Measurements from ENCODE around the gene CCBE1.
A peak's percentile ranks its signal among the peaks of the same experiment; 100 is the strongest.

CCBE1 gene

DNA sequence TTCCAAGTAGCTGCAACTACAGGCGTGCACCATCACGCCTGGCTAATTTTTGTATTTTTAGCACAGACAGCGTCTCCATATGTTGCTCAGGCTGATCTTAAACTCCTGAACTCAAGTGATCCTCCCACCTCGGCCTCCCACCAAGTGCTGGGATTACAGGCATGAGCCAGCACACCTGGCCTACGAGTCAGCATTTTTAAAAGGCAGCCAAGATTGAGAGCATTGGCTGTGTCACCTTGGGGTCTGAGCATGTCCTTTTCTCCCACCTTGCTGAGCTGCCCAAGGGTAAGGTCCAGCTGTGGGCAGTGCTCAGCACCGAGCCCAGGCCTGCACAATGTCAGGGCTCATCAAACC lies 195.3 kb downstream of the CCBE1 start:
- no peak for TF ChIP-seq Cebpa-rat (IDR thresholded peaks at IDR 0.05)
- H3K27me3 ChIP-seq = no peaks in the 10 kb centered on the region
- no peak overlapping the region for H3K9ac ChIP-seq
- H3K36me3 ChIP-seq = no peaks in the 10 kb centered on the region
- peaks cover 0 to 8% (median 0%) of the 10 kb centered on the region in 10 experiments; a peak in 4 of 20 replicates for H3K4me1 ChIP-seq
- H3K27ac ChIP-seq = no peak overlapping the region
- H3K9me3 ChIP-seq (replicated peaks in 1 of 11) = peaks cover 6 to 27% (median 17%) of the 10 kb centered on the region in 11 experiments; a peak in 17 of 22 replicates
- no peak overlapping the region for H3K4me3 ChIP-seq
- peak overlapping the region in 5 of 11 experiments; percentile 7 to 38 (median 28); a peak in 4 of 22 replicates for H3K4me2 ChIP-seq
- no peaks in the 10 kb centered on the region for H4K20me1 ChIP-seq

DNA sequence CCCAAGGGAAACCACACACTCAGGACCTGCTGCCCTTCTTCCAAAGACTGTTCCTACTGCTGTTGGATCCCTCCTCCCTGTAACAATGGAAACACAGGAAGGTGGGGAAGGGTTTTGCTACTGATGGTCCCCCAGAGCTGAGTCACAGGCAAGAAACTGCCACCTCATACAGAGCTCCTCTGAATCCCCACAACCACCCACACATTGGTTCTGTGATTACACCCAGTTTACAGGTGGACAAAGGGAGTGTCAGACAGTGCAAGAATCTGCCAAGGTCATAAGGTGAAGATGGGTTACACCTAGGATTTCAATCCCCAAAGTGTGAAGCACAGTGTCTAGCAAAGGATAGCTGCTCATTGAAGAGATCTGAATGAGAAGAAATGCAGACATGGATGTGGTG lies 196.5 kb downstream of the CCBE1 start:
- H4K20me1 ChIP-seq = no peaks in the 10 kb centered on the region
- no peak overlapping the region for H3K4me3 ChIP-seq
- peaks cover 2 to 15% (median 11%) of the 10 kb centered on the region in 11 experiments; a peak in 15 of 22 replicates for H3K9me3 ChIP-seq (replicated peaks in 1 of 11)
- H3K27ac ChIP-seq = no peak overlapping the region
- no peak overlapping the region for H3K4me2 ChIP-seq
- H3K9ac ChIP-seq = no peak overlapping the region
- H3K36me3 ChIP-seq = no peaks in the 10 kb centered on the region
- no peaks in the 10 kb centered on the region for H3K27me3 ChIP-seq
- TF ChIP-seq Cebpa-rat (IDR thresholded peaks at IDR 0.05) = no peak
- peaks cover 0 to 8% (median 0%) of the 10 kb centered on the region in 10 experiments; a peak in 4 of 20 replicates for H3K4me1 ChIP-seq

DNA sequence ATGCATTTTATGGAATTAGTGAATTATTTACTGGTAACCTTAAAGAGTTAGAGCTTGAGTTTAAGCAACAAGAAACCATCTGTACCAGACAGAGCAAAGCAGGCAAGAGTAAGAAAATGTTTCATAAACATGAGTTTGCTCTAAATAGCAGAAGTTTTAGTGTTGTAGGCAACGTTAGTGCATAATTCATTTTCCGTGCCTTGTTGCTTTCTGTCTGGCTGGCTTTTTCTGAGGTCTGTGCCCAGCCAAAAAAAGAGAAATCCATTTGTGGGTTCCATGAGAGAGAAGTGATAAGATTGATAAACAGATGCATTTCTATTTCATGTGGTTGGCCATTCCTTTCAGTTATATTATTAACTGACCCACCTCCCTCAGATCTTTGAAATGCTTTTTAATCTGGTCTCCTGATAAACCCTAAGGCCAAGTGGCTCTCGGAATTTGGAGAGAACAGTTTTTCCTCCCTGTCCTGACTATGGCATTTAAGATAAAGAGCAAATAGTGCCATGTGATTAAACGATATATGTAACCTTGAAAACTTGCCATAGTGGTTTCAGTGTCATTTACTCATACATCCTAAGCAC lies 198.6 kb downstream of the CCBE1 start:
- Histone ChIP-seq H3K36me3 (no peaks in the 10 kb centered on the region), H3K4me3 (no peak overlapping the region), H3K27me3 (no peaks in the 10 kb centered on the region), H3K27ac (no peak overlapping the region), H4K20me1 (no peaks in the 10 kb centered on the region), H3K9me3 (replicated peaks in 1 of 11) (peaks cover 0 to 15% (median 10%) of the 10 kb centered on the region in 11 experiments; a peak in 10 of 22 replicates), H3K4me1 (peaks cover 0 to 8% (median 0%) of the 10 kb centered on the region in 10 experiments; a peak in 4 of 20 replicates), H3K9ac (no peak overlapping the region), H3K4me2 (no peak overlapping the region)
- no peak for TF ChIP-seq Cebpa-rat (IDR thresholded peaks at IDR 0.05)

DNA sequence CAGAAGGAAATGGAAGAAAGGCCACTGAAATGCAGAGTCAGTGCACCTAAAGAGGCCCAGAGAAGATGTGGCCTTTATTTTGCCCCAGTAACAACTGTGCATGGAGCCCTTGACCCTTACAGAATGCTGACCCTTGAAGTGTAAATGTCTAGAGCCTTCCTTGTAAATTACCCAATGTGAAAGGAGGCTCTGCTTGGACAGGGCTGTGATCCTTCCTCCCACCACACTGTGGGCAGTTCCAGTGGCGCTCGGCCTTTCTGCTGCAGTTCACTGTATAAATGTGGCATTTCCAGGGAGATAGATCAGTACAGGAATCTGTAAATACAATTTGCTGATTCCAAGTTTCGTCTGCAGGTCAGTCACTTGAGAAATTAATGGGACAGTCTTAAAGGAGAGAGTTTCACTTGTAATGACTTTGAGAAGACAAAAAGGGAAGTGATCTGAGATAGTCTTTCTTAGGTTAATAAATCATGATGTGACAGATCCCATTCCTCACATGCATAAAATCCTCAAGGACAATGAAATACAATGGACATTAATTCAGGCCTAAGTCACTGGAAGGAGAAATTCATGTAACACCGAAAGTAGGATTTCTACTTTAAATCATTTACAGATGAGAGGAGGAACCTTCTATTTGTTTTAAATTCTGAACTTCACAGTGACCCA lies 204.3 kb downstream of the CCBE1 start:
- Histone ChIP-seq H3K27ac (no peak overlapping the region), H3K36me3 (no peaks in the 10 kb centered on the region), H3K4me1 (peaks cover 0 to 10% (median 3%) of the 10 kb centered on the region in 10 experiments; a peak in 7 of 20 replicates), H3K4me2 (no peak overlapping the region), H3K9ac (no peak overlapping the region), H3K9me3 (replicated peaks in 1 of 11) (no peaks in the 10 kb centered on the region), H3K27me3 (no peaks in the 10 kb centered on the region), H4K20me1 (no peaks in the 10 kb centered on the region), H3K4me3 (no peak overlapping the region)
- TF ChIP-seq Cebpa-rat (IDR thresholded peaks at IDR 0.05) = no peak

DNA sequence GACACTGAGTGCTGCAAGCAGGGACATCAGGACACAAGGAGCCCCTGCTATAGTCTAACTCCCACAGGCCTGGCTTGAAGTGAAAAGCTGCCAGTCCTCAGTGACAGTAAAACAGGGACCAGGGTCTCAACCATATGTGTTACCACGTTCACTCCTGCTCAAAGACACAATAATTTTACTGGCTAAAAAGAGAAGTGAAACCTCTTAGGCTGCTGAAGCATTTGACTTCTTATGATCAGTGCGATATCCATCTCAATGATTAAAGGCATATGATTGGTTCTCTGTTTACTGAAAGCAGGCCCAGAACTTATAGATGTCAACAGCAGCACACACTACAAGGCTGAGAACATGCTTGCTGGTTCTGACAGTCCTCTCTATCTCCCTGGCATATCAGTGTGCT lies 208.3 kb downstream of the CCBE1 start:
- Histone ChIP-seq H3K4me2 (peak overlapping the region in 5 of 11 experiments; percentile 3 to 27 (median 12); a peak in 2 of 22 replicates), H3K4me1 (peaks cover 0 to 10% (median 3%) of the 10 kb centered on the region in 10 experiments; a peak in 7 of 20 replicates)
- no peak for TF ChIP-seq Cebpa-rat (IDR thresholded peaks at IDR 0.05)

DNA sequence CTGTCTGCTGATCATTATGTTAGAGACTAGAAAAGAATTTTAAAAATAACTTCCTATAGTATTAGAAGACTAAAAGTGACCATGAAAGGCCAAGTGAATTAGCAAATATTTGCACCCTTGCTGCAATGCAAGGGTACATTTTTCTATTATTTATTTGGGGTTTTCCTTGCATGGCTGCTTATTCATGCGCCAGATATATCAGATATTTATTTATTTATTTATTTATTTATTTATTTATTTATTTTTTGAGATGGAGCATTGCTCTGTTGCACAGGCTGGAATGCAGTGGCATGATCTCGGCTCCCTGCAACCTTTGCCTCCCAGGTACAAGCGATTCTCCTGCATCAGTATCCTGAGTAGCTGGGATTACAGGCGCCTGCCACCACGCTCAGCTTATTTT lies 211.8 kb downstream of the CCBE1 start:
- Histone ChIP-seq H3K4me1 (peaks cover 0 to 10% (median 6%) of the 10 kb centered on the region in 10 experiments; a peak in 7 of 20 replicates), H3K4me2 (no peak overlapping the region), H3K9me3 (replicated peaks in 1 of 11) (no peaks in the 10 kb centered on the region), H3K27ac (no peak overlapping the region), H3K4me3 (no peak overlapping the region), H4K20me1 (no peaks in the 10 kb centered on the region), H3K27me3 (no peaks in the 10 kb centered on the region), H3K9ac (no peak overlapping the region), H3K36me3 (no peaks in the 10 kb centered on the region)
- no peak for TF ChIP-seq Cebpa-rat (IDR thresholded peaks at IDR 0.05)

More for the DNA sequence above, 208.3 kb downstream of the CCBE1 start:
- Histone ChIP-seq H3K27ac (no peak overlapping the region), H3K36me3 (no peaks in the 10 kb centered on the region), H3K27me3 (no peaks in the 10 kb centered on the region), H4K20me1 (no peaks in the 10 kb centered on the region), H3K4me3 (no peak overlapping the region), H3K9ac (no peak overlapping the region), H3K9me3 (replicated peaks in 1 of 11) (no peaks in the 10 kb centered on the region)

DNA sequence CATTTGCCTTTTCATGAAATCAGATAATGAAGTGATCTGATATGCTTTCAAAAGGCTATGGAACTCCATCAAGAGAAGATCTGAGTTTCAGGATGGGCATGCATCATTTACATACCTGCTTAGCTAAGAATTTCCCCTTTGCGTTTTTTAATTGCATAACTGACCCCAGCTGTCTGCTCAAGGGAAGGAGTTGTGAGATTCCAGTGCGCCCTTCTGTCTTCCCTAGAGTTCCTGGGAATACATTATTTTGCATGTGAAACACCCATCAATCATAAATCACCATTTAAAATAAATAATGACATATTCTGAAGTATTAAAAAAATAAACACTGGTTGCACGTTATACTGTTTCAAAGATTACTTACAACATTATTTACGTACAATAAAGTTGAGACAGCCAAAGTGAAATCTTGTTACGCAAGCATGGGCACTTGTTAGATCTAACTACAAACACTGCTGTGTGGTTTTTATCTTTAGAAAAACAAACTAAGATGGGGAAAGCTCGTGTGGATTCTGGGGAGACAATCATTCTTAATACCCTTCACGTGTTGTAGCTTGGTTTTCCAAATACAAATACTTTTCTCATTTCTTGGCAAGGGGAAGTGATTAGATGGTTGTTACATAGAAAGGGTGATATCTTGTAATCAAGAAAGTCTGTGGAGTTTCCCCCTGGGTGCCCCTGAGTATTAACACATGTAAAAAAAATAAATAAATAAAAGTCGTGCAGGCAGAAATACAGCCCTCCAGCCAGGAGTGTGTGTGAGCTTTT lies 212.5 kb downstream of the CCBE1 start:
- Histone ChIP-seq H3K27ac (no peak overlapping the region), H3K4me2 (no peak overlapping the region), H3K36me3 (no peaks in the 10 kb centered on the region), H3K9me3 (replicated peaks in 1 of 11) (no peaks in the 10 kb centered on the region), H3K4me3 (no peak overlapping the region), H3K27me3 (no peaks in the 10 kb centered on the region), H3K9ac (no peak overlapping the region), H3K4me1 (peaks cover 0 to 10% (median 6%) of the 10 kb centered on the region in 10 experiments; a peak in 7 of 20 replicates), H4K20me1 (no peaks in the 10 kb centered on the region)
- no peak for TF ChIP-seq Cebpa-rat (IDR thresholded peaks at IDR 0.05)

DNA sequence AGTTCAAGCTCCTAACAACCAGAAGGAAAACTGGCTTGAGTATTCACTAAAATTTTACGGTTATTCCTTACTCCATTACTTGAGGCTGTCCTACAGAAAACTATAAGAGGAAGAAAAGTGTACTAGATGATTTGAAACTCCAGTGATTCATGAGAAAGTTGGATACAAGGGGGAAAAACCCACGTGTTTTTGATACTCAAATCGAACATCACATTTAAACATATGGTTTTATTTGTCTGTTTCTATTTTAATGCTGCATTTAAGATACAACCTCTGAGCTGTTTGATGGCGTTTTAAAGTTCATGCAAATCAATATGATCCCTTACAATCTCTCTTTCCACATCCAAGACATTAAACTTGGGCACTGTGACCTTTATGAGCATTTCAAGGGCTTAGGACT lies 213.1 kb downstream of the CCBE1 start:
- H3K4me3 ChIP-seq = no peak overlapping the region
- no peaks in the 10 kb centered on the region for H3K9me3 ChIP-seq (replicated peaks in 1 of 11)
- peaks cover 0 to 8% (median 5%) of the 10 kb centered on the region in 10 experiments; a peak in 7 of 20 replicates for H3K4me1 ChIP-seq
- H4K20me1 ChIP-seq = no peaks in the 10 kb centered on the region
- H3K27ac ChIP-seq = no peak overlapping the region
- H3K36me3 ChIP-seq = no peaks in the 10 kb centered on the region
- TF ChIP-seq Cebpa-rat (IDR thresholded peaks at IDR 0.05) = no peak
- H3K9ac ChIP-seq = no peak overlapping the region
- no peak overlapping the region for H3K4me2 ChIP-seq
- H3K27me3 ChIP-seq = no peaks in the 10 kb centered on the region

DNA sequence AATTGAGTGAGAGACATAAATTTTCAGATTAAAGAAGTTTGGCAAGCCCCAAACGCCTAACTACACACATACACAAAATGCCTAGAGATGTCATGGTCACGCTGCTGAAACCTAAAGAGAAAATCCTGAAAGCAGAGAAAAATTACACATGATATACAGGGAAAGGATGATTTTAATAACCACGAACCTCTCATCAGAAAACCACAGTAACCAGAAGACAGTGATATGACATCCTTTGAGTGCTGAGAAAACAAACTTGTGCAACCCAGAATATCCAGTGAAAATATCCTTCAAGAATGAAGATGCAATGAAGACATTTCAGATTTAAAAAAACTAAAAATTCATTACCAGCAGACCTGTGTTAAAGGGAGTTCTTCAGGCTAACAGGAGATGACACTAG lies 215.8 kb downstream of the CCBE1 start:
- H3K27ac ChIP-seq = no peak overlapping the region
- H3K36me3 ChIP-seq = no peaks in the 10 kb centered on the region
- no peak overlapping the region for H3K9ac ChIP-seq
- no peak overlapping the region for H3K4me3 ChIP-seq
- no peak for TF ChIP-seq Cebpa-rat (IDR thresholded peaks at IDR 0.05)
- H3K27me3 ChIP-seq = no peaks in the 10 kb centered on the region
- H4K20me1 ChIP-seq = no peaks in the 10 kb centered on the region
- no peaks in the 10 kb centered on the region for H3K9me3 ChIP-seq (replicated peaks in 1 of 11)
- H3K4me2 ChIP-seq = no peak overlapping the region
- 0 out of 20 replicates have a peak, but pooled peaks cover 0 to 5% (median 0%) of the 10 kb centered on the region in 10 experiments for H3K4me1 ChIP-seq
